ENCODE measurements around the gene SMIM3.
"Not testable (repeated sequence)": the region's sequence is repeated elsewhere in the genome, so short reads cannot be mapped to it uniquely, and the experiment has no call there.

The SMIM3 gene

GRCh38 chr5:150765011-150765798 lies 13.4 kb upstream of the SMIM3 start:
- DNase-seq = no peak

- no peak for DNase-seq
Observed at GRCh38 chr5:150765799-150766169, 12.8 kb upstream of the SMIM3 start.

GRCh38 chr5:150766251-150766650 lies 12.3 kb upstream of the SMIM3 start:
- no peak for DNase-seq

DNA sequence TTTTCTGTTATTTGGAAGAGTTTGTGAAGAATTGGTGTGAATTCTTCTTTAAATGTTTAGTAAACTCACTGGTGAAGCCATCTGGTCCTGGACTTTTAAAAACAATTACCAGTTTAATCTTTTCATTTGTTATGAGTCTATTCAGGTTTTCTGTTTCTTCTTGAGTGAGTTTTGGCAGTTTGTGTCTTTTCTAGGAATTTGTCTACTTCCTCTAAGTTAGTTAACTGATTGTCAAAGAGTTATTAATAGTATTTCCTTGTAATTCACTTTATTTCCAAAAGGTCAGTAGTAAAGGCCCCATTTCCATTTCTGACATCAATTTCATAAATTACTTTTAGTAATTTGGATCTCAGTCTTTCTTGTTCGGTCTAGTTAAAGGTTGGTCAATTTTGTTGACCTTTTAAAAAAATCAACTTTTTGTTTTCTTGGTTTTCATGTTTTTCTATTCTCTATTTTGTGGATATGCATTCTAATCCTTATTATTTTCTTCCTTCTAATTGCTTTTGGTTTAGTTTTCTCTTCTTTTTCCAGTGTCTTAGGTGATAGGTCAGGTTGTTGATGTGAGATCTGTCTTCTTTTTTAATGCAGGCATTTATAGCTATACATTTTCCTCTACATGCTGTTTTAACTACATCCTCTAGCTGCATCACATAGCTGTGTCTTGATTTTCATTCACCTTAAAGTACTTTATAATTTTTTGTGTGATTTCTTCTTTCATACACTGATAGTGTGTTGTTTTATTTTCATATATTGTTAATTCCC lies 7.3 kb upstream of the SMIM3 start:
- no peak for DNase-seq

DNA sequence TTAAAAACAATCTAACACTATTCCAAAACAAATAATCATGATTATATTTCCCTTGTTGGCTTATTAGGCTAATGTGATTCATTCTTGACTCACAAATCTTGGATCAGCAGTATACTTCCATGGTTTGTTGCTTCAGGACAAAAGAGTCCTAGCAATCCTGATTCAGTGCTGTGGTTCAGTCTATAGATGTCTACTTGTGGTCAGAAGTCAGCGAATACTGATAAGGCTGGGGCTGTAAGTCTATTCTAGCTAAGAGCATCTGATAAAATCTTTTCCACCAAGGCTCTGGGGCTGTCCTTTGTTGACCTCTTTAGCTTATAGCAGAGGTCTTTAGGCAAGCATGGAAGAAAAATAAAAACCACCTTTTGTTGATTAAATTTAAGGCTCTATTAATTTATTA lies 4.4 kb upstream of the SMIM3 start:
- DNase-seq = no peak

DNA sequence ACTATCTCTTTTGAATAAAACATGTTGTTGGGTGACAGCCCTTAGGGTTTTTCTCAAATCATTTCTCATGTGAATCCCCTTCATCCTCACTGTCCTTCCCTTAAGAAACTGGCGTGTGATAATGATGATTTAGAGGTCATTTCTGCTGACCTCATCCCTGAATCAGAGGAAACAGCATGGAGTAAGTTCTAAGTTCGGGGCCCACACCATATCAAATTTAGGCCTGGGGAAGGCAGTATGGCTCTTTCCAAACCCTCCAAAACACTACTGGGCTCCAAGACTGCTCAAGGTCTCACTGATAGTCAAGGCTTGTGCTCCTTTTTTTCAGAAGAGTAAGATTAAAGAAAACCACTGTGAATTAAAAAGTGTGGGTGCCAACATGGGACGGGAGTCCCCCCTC lies 872 bp upstream of the SMIM3 start:
- DNase-seq = no peak

DNA sequence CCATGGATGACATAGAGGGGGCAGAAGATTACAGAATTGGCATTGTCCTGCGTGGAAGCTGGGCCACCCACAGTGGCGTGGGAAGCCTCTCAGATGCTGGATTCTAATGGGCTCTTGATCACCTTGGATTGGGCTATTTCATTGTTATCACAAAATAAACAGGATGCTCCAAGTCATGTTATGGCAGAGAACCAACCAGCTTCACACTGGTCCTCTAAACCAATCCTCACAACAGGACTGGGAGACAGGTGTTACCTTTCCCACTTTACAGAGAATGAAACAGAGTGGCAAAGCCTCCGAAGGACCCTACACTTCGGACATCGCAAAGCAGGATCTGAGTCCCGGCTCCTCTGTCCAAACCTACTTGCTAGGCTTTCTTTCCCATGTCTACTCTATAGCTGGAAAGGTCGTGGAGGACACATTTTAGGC lies 455 bp upstream of the SMIM3 start:
- no peak for DNase-seq

DNA sequence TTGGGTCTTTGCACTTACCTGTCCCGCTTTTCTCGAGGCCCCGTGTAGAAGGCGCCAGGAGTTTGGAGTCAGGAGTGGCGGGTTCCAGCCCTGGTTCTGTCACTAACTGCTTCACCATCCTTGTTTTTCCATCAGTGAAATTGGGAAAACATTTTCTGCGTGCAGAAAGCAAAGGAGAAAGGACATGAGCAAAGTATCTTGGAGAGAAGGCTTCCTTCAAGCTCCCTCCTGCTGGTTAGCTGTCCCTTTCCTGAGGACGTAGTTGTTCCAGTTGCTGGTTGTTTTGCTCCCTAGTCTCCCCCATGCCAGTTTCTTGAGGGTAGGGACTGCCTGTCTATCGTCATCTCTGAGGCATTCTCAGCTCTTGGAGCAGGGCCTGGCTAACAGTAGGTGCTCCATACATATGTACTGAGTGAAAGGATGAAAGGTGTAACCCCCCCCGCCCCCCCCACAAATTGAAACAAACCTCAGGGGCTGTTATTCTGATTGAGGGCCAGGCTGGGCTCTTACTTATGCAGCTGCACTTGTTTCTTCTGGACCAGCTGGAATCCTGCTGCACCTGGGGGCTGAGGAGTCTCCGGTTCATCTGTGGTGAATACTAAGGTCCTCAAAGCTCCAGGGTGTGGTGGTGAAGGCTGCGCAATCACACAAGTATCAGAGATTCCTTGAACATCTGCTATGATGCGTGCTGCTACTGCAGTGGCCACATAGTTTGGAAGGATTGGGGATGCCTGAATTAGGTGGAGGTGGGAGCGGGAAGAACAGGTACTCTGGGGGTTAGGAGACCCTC lies 1.0 kb downstream of the SMIM3 start:
- no peak for DNase-seq

DNA sequence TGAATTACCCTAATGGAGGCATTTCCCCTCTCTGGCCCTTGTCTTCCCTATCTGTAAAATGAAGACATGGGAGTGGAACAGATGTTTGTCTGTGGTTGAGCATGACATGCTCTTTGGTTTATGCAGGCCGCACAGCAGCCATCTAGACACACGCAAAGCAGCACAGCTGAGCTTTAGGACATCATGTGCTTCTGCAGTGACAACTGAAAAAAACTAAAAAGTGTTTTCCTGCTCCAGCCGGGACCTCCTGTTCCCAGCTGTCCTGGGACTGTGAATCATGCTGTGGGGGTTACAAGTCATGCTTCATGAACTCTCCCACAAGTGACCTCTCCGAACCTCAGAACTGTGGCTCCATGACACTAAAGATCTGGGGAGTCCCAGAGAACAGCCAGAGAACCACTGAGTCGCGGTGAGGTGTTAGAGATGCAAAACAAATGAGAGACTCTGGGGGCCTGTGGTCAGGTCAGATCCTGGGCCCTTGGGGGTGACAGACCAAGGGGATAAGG lies 1.7 kb downstream of the SMIM3 start:
- DNase-seq = no peak

- DNase-seq = no peak
Observed at GRCh38 chr5:150780816-150781221, 2.3 kb downstream of the SMIM3 start.

- DNase-seq = no peak
Observed at GRCh38 chr5:150781706-150782614, 3.4 kb downstream of the SMIM3 start.

GRCh38 chr5:150782850-150783249 lies 4.3 kb downstream of the SMIM3 start:
- DNase-seq = no peak

DNA sequence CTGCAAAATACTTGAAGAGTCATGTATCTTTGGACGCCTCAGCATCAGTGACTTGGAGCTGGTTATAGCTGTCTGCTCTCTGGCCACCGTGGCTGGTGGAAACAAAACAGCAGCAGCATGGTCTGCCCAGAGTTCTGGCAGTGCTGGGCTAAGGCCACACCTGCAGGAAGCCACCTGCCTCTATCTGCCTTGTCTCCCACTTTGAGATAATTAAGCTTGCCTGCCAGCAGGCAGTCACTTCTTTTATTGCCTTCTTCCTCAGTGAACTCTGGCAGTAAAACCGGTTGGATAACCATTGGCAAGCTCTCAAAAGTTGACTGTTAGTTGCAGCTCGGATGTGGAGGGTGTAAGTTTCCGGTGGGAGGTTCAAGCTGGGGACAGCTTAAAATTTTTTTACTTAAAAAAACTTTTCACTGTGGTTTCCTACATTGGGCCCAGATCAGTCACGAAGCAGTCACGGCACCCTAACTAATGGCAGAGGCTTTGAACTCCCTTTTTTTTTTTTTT lies 4.9 kb downstream of the SMIM3 start:
- DNase-seq = peak; percentile 58

- DNase-seq = no peak
Observed at GRCh38 chr5:150785950-150786349, 7.4 kb downstream of the SMIM3 start.

DNA sequence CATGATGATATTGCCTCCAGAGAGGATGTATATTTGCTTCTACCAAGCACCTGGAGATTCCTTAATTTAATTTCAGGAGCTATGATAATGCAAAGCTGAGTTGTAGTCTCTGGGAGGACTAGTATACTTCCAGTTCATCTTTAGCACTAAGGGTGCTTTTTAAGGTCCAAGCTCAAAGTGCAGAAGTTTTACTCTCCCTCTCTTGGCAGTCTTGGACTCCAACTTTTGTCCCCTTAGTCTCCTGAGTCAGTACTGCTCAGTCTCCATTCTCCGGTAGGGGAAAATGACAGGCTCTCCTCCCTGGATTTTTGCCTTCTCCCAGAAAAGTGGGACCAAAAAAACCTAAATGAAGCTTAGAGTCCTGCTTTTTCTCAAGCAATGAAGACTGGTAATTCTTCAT lies 8.3 kb downstream of the SMIM3 start:
- DNase-seq = no peak

- DNase-seq = no peak
Observed at GRCh38 chr5:150787656-150788055, 9.1 kb downstream of the SMIM3 start.

DNA sequence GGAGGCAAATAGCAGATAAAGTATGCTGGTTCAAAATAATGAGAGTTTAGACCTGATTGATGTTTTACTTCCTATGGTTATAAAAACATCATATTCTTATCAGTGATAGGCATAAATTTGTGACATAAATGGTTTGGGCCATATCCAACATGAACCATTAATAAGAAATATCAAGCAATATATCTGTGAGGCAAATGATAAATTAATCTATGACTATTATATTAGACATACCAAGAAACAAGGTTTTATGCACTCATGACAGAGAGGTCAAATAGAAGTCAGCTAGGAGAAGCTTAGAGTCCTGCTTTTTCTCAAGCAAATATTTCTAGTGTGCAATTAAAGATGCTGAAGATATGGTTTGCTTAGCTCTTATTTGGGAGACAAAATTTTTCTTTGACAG lies 10.4 kb downstream of the SMIM3 start:
- DNase-seq = no peak

GRCh38 chr5:150789450-150789849 lies 10.9 kb downstream of the SMIM3 start:
- no peak for DNase-seq

GRCh38 chr5:150789943-150790611 lies 11.5 kb downstream of the SMIM3 start:
- peak; percentile 41 for DNase-seq

DNA sequence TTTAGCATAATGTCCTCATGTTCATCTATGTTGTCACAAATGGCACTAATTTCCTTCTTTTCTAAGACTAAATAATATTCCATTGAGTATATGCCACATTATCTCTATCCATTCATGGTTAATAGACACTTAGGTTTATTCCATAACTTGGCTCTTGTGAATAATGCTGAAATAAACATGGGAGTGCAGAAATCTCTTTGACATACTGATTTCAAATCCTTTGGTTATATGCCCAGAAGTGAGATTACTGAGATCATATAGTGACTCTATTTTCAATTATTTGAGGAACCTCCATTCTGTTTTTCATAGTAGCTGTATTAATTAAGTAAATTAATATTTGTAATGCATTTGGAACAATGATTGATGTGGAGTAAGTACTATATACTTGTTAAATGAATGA lies 13.0 kb downstream of the SMIM3 start:
- no peak for DNase-seq

DNA sequence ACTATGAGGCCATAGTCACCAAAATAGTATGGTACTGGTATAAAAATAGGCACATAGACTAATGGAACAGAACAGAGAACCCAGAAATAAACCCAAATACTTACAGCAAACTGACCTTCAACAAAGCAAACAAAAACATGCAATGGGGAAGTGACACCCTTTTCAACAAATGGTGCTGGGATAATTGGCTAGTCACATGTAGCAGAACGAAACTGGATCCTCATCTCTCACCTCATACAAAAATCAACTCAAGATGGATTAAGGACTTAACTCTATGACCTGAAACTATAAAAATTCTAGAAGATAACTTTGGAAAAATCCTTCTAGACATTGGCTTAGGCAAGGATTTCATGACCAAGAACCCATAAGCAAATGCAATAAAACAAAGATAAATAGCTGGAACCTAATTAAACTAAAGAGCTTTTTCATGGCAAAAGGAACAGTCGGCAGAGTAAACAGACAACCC lies 14.9 kb downstream of the SMIM3 start:
- DNase-seq = not testable (repeated sequence)
